Caki2 (cell line): ENCODE measurements around the gene SAP25. TPM values are rescaled to one million over a fixed set of nuclear protein-coding genes. Genes with fewer than 3 reads are reported as not detected.

Experiments used
- DNase-seq: peaks from one replicate; pipeline ENCODE4 v3.0.0-alpha.2; 2015; ENCODE audit warnings: low read depth
- in situ Hi-C: cut with HindIII; loops from 2 replicates; pipeline ENCODE4 v1.10.0; 2016; ENCODE audit warnings: low sequenced_read_pairs, low pct_unique_long_range_greater_than_20kb, mixed read lengths
- total RNA-seq: library from RNA; depleted of rRNA; stranded (reverse); fragments of >200 nt; shearing (Covaris generic); gene quantifications from 2 replicates; pipeline ENCODE4 v1.2.3, GENCODE V29; 2014; ENCODE audit warnings: low replicate concordance

Gene SAP25
- total RNA-seq, 1 experiment from 2014 or later, result not detected

DNA sequence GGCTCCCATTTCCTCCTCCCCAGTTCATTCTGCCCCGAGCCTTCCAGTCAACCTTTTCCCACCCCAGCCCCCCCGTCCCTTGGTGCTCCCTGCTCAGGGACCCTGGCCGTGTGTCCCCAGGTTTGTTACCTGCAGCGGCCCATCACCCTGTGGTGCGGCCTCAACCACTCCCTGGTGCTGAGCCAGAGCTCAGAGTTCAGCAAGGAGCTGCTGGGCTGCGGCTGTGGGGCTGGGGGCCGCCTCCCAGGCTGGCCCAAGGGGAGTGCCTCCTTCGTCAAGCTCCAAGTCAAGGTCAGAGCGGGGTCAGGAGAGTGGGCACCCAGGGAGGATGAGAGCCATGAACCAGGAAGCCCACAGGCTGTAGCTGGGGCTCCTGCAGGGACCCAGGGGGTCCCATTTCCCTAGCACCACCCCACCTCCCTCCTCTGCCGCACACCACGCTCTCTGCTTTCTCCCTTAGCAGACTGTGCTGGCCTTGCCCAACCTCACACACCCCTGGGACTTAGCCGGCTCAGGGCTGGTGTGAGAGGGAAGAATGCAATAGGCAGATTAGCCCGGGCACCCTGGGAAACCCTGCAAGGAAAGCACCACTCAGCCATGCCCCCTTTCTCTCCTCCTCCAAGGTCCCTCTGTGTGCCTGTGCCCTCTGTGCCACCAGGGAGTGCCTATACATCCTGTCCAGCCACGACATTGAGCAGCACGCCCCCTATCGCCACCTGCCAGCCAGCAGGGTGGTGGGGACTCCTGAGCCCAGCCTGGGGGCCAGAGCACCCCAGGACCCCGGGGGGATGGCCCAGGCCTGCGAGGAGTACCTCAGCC is 26.4 kb upstream of the SAP25 start:
- DNase-seq, result no peak
- in situ Hi-C loops, result no loop called here

DNA sequence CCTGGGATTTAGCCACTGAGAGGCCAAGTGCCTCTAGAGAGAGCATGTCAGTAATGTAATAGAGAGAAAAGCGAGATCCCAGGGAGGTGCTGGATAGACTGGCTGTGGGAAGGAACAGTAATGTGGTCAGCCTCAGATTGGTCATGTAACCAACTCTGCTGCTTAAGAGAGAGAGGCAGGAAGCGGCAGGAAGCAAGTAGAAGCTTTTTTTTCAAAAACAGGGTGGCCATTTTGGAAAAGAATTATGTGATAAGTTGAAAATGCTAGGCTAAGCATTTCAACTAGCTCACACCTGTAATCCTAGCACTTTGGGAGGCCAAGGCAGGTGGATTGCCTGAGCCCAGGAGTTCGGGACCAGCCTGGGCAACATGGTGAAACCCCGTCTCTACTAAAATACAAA is 24.7 kb upstream of the SAP25 start:
- in situ Hi-C loops, result no loop called here

DNA sequence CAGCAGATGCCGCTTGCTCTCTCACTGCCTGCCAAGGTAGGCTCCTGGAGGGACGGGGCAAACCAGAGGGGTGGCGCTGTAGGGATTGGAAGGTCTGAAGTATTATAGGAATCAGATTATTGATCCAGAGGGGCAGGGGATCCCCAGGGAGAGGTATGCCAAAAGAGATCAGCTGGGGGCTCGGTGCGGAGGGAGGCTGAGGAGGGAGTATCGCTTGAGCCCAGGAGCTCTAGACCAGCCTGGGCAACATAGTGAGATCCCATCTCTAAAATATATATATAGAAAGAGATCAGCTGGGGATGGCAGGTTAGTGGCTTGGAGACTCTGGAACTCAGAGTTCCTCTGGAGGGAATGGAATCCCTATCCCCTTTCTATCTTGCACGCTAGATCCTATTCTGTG is 21.5 kb upstream of the SAP25 start:
- in situ Hi-C loops, result no loop called here
- DNase-seq, result no peak

More for the DNA sequence above, 24.7 kb upstream of the SAP25 start:
- DNase-seq, result no peak

DNA sequence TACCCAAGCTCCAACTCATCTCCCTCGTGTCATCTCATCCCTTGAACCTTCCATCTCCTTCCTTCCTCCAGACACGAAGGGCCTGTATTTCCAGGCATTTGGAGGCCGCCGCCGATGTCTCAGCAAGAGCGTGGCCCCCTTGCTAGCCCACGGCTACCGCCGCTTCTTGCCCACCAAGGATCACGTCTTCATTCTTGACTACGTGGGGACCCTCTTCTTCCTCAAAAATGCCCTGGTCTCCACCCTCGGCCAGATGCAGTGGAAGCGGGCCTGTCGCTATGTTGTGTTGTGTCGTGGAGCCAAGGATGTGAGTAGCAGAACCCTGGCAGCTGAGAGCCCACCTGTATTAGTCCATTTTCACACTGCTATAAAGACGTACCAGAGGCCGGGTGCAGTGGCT is 17.9 kb upstream of the SAP25 start:
- in situ Hi-C loops, result no loop called here
- no peak for DNase-seq

DNA sequence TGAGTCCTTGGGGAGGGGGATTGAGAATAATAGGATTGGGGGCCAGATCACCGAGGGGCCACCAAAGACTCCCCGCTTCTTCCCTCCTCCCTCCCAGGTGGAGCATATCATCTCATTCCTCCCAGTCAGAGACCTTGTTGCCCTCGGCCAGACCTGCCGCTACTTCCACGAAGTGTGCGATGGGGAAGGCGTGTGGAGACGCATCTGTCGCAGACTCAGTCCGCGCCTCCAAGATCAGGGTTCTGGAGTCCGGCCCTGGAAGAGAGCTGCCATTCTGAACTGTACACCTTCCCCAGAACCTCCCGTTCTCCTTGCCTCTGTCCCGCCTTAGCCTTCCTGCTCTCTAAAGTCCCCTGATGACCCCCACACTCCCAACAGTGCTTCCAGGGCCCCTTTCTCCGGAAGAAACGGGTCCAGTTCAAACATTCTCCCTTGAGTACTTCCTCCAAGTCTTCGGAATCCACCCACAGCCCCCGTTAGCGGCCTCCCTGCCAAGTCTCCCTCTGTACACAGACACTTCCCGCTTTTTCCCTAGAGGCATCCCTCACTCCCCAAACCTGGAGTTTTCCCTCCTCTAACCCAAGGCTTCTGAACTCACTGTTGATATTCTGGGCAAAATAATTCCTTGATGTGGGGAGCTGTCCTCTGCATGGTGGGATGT is 16.5 kb upstream of the SAP25 start:
- no peak for DNase-seq
- in situ Hi-C loops, result no loop called here

DNA sequence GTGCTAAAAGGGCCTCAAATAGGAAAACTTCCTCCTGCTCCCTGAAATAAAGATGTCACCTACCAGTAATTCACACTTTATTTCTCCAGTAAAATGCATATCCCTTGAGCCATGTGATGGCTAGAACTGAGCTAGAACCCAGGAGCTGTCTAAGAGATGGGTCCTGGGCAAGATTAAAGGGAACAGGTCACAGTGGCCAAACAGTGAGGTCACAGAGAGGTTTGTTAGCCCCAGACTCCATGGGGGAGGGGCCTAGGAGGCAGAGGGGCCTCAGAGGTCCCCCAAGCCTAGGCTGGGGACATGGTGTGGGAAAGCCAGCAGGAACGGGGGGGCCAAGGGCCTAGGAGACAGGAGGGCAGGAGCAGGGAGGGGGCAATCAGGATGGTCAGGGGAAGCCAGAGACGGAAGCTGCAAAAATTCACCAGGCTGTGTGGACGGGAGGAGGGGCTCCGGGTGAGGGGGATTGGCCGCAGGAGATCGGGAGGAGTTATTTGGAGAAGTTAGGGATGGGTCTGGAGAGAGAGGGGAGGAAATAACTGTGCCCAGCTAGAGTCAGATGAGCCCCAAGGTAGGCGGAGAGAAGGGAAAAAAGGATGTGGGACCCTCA is 15.7 kb upstream of the SAP25 start:
- no peak for DNase-seq
- in situ Hi-C loops, result no loop called here

DNA sequence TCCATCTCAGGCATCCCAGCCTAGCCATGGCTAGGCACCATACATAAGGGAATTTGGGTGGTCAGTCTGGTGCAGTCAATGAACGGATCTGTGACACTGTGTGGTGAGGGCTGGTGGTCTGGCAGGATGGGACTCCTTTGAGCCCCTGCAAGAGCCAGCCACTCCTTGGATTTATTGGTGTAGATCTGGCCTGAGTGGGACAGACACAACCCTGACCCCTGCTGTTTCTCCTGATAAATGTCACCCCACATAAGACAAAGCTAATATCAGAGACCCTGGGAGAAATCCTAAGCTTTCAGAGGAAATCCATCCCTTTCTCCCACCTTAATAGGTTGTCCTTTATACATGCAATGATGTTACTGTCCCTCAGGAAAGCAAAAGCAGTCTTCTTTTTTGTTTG is 14.7 kb upstream of the SAP25 start:
- no peak for DNase-seq
- in situ Hi-C loops, result no loop called here

DNA sequence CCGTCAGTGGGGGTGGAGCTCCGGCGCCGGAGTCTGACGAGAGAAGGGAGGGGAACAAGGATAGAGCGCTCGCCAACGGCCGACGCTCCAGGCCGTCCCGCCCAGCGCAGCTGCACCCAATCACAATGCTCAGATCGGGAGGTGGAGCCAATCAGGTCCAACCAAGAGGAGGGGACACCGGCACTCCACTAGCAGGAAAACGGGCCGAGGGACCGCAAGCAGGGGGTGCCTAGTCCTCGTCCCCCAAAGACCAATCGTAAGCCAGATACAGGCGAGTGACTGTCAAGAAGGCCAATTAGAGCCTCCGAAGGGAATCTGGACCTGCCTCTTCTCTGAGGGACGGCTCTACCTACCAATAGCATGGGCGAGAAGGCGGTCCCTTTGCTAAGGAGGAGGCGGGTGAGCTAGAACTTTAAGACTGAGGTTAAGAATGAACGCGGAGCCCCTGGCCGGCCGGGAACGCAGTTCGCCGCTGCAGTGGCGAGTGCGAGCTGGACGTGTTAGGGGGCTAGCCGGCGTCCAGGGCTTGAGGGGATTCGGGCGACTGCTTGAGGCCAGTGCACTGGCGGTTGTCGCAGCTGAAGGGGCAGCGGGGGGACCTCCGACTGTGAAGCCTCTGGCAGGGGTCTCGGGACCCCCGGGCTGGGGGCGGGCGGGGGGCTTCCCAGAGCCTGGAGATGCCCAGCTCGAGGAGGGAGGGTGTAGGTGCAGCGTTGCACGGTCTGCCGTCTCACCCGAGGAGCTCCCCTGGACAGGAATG is 12.7 kb upstream of the SAP25 start, which contains the start of gene FBXO24:
Gene FBXO24, plus strand, starts transcription at position 63 of the 760 bp plus-strand sequence. Its CDS starts 298 bp downstream, at position 361.
- in situ Hi-C loops, result no loop called here
- DNase-seq, result peak; percentile 100

DNA sequence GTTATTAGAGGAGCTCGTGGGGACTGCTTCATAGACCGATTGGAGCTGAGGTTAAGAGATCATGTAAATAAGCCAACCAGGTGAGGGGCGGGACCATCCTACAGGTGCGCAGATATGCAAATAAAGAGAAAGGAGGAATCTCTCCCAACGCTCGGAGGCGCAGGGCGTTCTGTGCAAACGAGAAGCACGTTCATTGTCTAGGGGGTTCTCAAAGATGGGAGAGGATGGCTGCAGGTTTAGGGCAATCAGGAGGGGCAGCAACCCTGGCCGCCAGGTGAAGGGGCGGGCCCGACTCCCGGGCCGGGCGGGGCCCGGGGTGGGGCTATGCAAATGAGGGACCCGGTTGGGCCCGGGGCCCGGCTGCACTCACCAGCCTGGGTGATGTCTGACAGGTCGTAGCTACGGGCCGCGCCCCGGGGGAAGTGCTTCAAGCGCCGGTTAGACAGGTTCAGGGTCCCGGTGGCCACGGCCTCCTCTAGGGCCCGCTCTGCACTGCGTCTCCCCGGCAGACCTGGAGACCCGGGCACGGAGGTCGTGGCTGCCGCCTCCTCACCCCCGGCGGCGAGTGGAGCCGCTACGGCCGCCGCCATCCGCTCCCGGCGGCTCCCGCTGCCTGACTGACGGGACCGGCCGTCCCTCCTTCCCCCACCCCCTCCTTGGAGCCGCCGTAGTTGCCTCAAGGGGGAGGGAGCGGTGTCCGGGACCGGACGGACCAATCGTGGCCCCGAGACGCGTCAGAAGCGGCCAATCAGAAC is 12.0 kb upstream of the SAP25 start, which contains the start of gene LRCH4:
Gene LRCH4, minus strand, starts transcription at position 619 of the 755 bp plus-strand sequence. Its CDS starts 29 bp downstream, at position 590.
- in situ Hi-C loops, result no loop called here
- no peak for DNase-seq

DNA sequence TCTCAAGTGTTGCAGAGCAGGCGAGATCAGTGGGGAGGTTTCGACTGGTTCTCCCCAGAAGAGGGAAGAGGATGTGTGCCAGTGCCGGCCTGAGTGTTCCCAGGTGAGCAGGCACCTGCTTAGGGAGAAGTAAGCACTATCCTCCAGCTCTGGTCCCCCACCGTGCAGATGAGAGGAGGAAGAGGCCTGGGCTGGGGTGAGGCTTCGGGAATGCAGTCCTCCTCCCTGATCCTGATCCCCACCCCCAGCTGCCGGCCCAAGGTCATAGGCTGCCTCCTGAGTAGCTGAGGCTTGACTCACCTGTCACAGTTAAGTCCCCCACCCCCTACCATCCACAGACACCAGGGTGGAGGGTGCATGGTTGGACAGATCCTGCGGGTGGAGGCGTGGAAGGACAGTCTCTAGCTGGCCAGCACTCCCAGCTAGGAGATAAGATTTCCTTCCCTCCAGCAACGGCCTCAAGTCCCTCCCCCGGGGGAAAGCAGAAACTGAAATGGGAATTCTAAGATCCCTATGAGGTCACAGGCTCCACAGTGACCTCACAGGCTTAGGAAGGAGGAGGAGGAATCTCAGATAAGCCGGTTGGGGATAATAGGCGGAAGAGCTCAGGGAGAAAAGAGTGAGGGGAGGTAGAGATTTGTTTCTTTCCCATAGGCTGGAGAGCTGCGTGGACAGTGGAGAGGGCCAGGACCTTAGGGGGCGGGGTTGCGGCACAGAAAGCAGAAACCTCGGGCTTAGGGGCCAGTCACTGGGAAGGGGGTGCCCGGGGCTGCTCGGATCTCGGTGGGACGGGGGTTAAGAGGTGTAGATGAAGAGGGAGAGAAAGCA is 11.2 kb upstream of the SAP25 start:
- in situ Hi-C loops, result no loop called here
- no peak for DNase-seq

DNA sequence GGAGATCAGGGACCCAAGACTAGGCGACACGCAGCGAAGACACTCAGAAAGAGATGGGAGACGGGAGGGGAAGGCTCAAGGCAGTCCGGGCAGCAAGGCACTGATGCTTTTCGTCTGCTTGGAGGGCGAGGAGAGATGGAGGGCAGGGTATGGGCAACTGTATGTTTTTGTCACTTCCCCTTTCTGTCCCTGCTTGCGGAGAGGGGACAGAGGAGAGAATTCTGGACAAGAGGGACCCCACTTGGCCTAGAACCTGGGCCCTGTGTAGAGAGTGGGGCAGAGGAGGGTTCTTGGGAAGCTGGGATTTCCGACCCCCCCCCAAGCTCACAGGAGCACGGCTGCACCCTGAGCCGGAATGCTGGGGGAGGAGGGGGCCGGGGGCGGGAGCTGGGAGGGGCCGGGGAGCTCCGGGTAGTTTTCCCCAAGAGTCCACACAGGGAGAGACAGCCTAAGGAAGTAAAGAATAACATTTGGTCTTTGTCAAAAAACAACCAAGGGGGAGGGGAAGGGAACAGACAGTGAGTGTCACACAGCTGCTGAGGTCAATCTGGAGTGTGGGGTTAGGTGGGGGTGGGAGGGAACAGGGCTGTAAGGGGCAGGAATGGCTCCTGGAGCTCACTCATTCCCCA is 10.5 kb upstream of the SAP25 start:
- no peak for DNase-seq
- in situ Hi-C loops, result no loop called here

DNA sequence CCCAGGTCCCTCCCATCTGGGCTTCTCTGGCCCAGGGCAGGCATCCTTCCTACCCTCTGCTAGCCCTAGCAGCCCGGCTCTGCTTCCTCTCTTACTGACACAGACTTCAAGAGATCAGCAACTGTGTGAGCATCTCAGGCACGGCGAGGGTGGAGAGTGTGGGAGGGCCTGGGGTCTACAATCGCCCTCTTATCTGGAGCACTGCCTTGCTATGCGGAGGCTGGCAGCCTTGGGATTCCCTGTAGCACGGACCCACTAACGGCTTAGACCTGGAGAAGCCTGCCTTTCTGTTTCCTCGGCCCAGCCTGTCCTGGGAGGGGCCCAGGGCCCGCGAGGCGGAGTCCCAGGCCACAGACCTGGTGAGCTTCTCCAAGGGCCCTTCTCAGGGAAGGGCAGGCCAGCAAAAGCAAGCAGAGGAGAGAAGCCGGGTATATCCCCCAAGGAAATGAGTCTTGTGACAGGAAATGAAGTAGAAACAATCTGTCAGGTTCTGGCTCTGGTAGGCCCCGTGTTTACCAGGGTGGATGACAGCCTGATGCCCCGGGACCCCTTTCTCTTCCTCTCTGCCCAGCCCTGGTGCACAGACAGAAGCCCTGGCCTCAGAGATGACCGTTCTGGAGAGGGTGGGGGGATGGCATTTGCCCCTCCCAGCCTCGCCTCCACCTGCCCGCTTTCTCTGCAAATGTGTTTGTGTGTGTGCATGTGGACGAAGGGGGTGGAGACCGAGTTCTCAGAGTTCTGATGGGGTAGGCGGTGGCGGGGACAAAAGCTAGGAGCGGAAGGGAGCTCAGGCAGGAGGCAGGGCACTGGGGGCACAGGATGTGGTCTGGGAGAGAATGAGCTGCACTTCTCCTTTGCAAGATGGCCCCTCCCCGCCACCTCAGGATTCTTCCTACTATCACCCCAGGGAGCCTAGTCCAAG is 9.7 kb upstream of the SAP25 start:
- in situ Hi-C loops, result no loop called here
- no peak for DNase-seq

DNA sequence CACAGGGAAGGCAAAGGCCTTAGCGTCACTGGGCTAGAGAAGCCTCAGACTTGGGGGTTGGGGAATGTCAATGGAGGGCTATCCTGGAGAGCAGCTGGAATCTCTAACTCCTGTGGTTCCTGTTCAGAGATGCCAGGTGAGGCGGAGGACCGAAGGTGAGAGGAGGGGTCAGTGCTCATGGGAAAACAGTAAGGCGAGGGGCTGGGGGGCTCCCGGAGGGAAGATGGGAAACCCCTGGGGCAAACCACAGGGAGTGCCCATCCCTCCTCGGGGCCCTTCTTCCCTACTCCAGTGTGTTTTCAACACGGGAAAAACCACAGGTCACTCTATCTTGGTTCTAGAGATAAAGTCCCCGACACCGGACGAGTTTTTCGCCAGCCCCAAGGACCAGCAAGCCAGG is 8.9 kb upstream of the SAP25 start:
- in situ Hi-C loops, result no loop called here
- no peak for DNase-seq

DNA sequence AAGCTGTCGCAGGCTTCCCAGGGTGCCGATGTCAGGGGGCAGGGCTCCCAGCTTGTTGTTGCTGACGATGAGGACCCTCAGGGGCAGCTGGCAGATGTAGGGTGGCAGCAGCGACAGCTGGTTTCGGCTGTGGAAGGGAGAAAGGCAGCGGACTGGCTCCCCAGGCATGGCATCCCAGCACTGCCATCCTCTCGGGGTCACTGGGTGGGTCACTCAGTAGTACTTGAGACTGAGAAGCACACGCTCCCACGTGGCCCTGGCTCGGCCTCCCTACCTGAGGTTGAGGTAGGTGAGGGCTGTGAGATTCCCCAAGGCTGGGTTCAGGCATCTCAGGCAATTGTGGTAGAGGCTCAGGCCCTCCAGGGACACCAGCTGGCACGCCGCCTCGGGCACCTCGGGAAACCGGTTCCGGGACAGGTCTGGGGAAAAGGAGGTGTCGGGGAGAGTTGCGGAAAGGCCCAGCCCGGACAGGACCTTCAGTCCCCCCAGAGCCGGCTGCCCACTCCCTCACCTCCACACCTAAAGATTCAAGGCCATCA is 8.4 kb upstream of the SAP25 start:
- in situ Hi-C loops, result no loop called here
- DNase-seq, result no peak

DNA sequence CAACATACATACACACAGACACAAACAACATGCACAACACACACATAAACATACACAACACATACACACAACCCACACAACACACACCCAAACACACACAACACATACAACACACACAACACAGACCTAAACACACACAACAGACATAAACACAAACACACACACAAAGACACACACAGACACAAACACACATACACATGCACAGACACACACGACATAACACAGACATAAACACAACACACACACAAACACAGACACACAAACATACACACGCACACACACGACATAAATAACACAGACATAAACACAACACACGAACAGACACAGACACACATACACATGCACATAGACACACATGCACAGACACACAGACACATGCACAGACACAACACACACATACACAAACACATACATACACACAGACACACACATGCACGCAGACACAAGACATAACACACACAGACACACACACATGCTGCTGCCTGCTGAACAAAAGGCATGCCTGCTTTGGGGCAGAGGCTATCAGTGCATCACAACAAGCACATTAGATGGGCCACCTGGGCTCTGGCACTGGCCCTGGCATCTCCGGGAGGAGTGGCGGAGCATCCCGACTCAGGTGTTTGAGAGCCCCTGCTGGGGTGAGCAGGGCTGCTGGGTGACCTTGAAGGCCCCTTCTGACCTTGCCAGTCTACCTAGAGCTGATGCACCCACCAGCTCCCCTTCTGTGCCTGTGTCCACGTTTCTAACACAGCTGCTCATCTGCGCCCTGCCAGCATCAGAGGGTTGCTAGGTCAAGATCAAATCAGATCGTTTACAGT is 7.0 kb upstream of the SAP25 start:
- DNase-seq, result no peak
- in situ Hi-C loops, result no loop called here
